NOMO-1 treated with dmso at 0.1 percent for 144 hours (cell line): ENCODE measurements around the gene RP9.
A peak's percentile ranks its signal among the peaks of the same experiment; 100 is the strongest.

Experiments
- DNase-seq: peaks from one replicate; lab custom pipeline; 2025; ENCODE audit not compliant: unreplicated experiment; lab: John Stamatoyannopoulos, UW

RP9 gene

GRCh38 chr7:33066771-33067170 is 42.4 kb downstream of the RP9 start:
- no peak for DNase-seq

DNA sequence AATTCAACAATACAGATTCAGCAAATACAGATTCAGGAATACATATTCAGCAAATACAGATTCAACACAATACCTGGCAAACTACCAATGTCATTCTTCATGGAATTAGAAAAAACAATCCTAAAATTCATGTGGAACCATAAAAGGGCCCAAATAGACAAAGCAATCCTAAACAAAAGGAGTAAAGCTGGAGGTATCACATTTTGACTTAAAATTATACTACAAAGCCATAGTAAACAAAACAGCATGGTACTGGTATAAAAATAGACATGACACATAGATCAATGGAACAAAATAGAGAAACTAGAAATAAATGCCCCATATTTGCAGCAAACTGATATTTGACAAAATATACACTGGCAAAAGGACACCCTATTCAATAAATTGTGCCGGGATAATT is 43.2 kb downstream of the RP9 start:
- no peak for DNase-seq

DNA sequence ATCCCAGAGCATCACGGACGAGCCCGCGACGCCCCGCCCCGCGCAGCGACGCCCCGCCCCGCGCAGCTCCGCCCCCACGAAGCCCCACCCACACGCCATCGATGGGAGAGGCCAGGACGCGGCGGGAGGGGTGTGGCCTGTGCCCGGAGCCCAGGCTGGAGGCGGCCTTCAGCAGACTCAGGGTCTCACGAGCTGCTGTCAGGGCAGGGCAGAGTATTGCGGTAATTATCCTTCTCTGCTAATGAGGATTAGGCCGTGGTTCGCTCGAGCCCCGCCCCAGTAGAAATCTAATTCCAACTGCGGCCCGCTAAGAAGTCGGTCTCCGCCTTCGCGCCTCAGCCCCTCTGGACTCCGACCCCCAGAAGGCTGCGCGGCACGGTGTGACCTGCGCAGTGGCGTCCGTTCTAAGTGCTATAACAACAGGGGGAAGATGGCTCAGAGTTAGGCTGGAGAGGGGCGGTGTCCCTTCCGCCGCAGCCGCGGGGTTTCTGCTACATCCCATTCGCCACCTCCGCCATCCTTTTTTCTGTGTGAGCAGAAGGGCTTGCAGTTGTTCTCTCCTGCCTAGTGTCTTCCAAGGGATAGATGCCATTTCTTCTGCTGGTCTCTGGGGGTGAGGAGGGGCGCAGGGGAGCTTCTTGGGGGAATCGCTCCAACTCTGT is 46.3 kb downstream of the RP9 start:
- peak; percentile 95 for DNase-seq

- no peak for DNase-seq
These were observed 47.0 kb downstream of the RP9 start, which contains the start of gene NT5C3A for GRCh38 chr7:33062023-33062781. TSS of gene NT5C3A (minus strand) at chr7:33062776. CDS start at chr7:33062705, 71 bp downstream.

GRCh38 chr7:33061282-33061937 is 47.8 kb downstream of the RP9 start:
- no peak for DNase-seq

DNA sequence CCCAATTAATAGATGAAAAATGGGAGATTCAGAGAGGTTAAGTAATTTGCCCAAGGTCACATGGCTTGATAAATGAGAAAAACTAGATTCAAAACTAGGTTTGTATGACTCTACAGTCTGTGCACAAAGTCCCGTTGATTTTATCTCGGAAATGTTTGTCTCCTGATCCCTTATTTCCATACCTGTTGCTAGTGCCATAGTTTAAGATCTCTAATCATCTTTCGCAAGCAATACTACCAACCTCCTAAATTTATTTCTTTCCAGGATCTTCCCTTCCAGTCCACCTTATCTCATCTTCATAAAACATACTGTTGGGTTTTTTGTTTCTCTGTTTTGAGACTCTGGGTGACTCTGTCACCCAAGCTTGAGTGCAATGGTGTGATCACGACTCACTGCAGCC is 49.6 kb downstream of the RP9 start:
- DNase-seq, result no peak

- no peak for DNase-seq
These were observed 54.0 kb downstream of the RP9 start for GRCh38 chr7:33055158-33055557.

DNA sequence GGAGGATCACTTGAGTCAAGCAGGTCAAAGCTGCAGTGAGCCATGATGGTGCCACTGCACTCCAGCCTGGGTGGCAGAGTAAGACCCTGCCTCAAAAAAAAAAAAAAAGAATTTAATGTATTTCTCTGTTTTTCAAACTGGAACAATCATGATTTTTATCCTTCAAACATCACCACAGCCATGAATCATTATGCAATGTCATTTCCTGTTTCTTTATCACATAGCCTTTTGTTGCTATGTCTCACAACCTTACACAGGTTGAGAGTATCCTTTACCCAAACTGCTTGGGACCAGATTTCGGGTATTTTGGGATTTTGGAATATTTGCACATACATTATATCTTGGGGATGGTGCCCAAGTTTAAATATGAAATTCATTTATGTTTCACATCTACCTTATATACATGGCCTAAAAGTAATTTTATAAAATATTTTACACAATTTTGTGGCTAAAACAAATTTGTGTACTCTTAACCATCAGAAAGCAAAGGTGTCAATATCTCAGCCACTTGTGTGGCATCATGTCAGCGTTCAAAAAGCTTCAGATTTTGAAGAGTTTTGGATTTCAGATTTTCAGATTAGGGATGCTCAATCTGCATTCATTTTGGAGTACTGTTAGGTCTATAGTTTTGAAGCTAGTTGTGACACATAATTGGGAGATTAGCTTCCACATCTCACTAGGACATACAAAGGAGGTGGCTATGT is 54.8 kb downstream of the RP9 start:
- DNase-seq, result no peak

- no peak for DNase-seq
These were observed 55.5 kb downstream of the RP9 start for GRCh38 chr7:33053721-33054120.

DNA sequence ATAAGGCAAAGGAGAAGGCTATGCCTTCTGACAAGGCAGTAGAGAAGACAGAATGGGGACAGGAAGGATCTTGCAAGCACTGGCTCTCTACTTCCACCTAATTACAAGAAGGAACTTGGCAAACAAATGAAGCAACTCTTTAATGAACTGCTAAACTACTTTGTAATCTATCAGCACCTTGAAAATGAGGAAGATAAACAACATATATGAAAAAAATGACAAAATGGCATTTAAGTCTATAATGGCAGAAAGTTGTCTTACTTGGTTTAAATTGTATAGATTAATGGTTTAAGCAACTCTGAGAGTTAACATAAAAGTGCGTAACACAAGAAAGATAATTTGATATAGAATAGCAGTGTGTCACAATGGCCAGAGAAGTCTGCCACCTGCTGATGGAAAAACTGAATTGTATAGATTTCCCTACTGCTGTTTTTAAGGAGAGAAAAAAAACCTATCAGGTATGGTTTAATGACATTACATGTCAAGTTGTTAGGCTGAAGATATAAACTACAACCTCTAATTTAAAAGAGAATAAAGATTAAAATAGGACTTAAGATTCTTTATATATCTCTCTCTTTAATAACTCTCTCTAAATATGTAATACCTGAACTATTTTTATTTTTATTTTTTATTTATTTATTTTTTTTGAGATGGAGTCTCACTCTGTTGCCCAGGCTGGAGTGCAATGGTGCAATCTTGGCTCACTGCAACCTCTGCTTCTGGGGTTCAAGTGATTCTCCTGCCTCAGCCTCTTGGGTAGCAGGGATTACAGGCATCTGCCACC is 58.5 kb downstream of the RP9 start:
- DNase-seq, result peak; percentile 71

- DNase-seq, result no peak
These were observed 60.5 kb downstream of the RP9 start for GRCh38 chr7:33048704-33049103.

DNA sequence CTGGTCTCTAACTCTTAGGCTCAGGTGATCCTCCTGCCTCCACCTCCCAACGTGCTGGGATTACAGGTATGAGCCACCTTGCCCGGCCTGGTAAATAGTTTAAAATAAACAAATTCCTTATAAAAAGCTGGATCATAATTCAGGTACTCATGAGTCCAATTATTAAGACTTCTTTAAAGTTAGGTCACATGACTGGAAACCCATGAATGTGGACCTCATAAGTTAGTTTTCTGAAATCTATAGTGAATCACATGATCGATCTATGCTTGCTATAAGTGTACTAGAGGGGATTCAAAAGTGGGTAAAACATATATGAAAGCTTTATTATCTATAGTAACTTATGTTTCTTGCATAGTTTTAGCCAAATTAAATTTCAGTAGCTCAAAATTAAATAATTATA is 60.9 kb downstream of the RP9 start:
- DNase-seq, result no peak

DNA sequence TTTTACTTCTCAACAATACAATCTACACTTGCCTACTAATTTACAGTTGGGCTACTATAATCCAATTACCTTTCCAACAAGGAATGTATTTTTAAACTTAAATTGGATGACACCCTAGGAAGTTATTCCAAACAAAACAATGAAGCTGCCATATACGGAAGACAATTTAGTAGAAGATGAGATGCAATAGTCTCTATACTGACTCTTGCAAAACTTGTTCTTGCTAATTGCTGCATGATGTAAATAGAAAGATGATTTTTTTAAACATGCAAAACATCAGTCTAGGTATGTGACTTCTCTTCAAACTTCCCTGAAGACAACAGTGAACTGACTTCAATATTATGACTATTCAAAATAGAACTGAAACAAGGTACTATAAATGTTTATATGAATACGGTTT is 64.2 kb downstream of the RP9 start:
- no peak for DNase-seq
